Chondrocyte (in vitro differentiated cells): ENCODE data around the gene POU3F3. TPM values are rescaled to one million over a fixed set of nuclear protein-coding genes. Genes with fewer than 3 reads are reported as not detected.

Source experiments
- DNase-seq: peaks from one replicate; pipeline ENCODE4 v3.0.0; 2021; ENCODE audit warnings: mixed read lengths, low spot score
- H3K27ac Mint-ChIP-seq: one replicate; pipeline ENCODE4 v1.8.0; 2021; ENCODE audit warnings: mild to moderate bottlenecking, moderate library complexity, mixed read lengths; ENCODE audit not compliant: unreplicated experiment
- H3K27me3 Mint-ChIP-seq: 2 replicates; pipeline ENCODE4 v1.8.0; 2021; ENCODE audit warnings: low read depth, mixed read lengths
- H3K36me3 Mint-ChIP-seq: 2 replicates; pipeline ENCODE4 v1.8.0; 2021; ENCODE audit warnings: low read depth, mixed read lengths
- H3K4me1 Mint-ChIP-seq: 2 replicates; pipeline ENCODE4 v1.8.0; 2021; ENCODE audit warnings: low read depth, mild to moderate bottlenecking, mixed read lengths
- H3K4me3 Mint-ChIP-seq: one replicate; pipeline ENCODE4 v1.8.0; 2021; ENCODE audit warnings: mild to moderate bottlenecking, moderate library complexity, mixed read lengths; ENCODE audit not compliant: unreplicated experiment
- H3K9me3 Mint-ChIP-seq: 2 replicates; pipeline ENCODE4 v1.8.0; 2021; ENCODE audit warnings: low read depth, mixed read lengths
- CTCF ChIP-seq: fragments of 200-600 bp; sonication (generic); IDR thresholded peaks from 2 replicates; pipeline ENCODE4 v1.5.0; 2021; ENCODE audit warnings: antibody characterized with exemption, mild to moderate bottlenecking, moderate library complexity
- total RNA-seq: library from RNA; stranded (reverse); gene quantifications from 3 replicates; pipeline ENCODE4 v1.2.1, GENCODE V29; 2021

POU3F3 gene
- total RNA-seq, 1 donor from 2014 or later: 7.2 TPM

DNA sequence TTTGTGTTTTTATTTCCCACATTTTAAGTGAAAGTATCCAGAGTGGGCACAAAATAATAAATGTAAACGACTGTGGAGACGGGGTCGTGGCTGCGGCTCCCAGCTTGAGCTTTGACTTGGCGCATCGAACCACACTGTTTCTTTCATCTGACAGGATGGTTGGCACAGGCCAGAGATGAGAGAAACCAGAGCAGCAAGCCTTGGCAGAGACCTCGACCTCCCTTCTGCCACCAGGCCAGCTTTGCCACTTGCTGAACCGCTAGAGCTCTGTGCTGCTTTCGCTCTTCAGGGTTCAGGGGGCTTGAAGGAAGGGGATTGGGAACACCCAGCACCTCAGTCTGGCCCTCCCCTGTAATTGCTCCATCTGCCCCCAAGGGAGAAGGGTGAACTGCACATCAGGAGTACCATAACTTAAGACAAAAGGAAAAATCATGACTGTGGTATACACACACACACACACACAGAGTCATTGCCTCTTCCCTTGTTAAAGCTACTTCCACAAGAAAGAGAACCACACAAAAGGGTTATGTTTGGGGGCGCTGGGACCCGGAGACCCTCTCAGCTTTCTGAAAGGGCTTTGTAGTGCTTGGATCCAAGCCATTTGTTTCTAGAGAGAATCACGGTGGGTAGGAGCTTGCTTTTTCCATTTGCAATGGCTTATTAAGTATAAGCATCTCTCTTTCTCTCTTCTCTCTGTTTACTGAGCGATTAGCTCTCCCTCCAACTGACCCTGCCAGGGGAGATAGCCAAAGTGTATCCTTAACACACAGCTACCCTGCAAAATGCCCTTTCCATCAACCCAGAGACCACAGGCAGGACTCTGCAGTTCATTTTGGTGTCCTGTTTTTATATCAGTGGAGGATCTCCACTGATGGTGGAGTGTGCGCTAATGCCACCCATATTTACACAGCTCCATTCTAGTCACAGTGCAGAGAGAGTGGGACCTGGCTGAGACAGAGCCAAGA lies 23.0 kb downstream of the POU3F3 start:
- DNase-seq: no peak
- no peak for TF ChIP-seq CTCF
- no peak overlapping the region for H3K4me3 Mint-ChIP-seq
- H3K27ac Mint-ChIP-seq: no peak overlapping the region
- H3K27me3 Mint-ChIP-seq: peaks cover 13% of the 10 kb centered on the region
- peaks cover 2% of the 10 kb centered on the region for H3K36me3 Mint-ChIP-seq
- H3K4me1 Mint-ChIP-seq: peaks cover 13% of the 10 kb centered on the region
- no peaks in the 10 kb centered on the region for H3K9me3 Mint-ChIP-seq

GRCh38 chr2:104878863-104879512 lies 25.1 kb downstream of the POU3F3 start:
- TF ChIP-seq CTCF: no peak
- no peak overlapping the region for H3K4me3 Mint-ChIP-seq
- peaks cover 2% of the 10 kb centered on the region for H3K36me3 Mint-ChIP-seq
- H3K27ac Mint-ChIP-seq: no peak overlapping the region
- no peaks in the 10 kb centered on the region for H3K9me3 Mint-ChIP-seq
- H3K4me1 Mint-ChIP-seq: no peaks in the 10 kb centered on the region
- peaks cover 18% of the 10 kb centered on the region for H3K27me3 Mint-ChIP-seq
- no peak for DNase-seq

DNA sequence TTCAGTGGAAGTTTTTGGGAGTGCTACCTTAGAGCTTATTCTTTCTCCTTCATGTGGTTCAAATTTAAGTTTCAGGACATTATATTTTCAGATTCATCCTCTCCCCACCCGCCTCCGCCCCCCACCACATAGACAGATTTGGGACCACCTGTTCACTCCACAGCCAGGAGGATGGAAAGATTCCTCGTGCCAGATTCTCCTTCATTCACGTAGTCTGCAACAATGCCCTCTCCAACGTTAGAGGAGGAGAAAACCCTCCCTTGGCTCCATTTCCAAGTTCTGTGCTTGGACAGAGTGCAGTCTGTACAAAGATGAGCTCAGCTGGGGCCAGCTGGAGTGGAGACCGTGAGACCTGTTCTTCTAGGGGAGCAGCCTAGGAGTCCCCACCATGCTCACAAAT lies 26.2 kb downstream of the POU3F3 start:
- Mint-ChIP-seq H3K4me1 (no peaks in the 10 kb centered on the region), H3K36me3 (peaks cover 2% of the 10 kb centered on the region), H3K27ac (no peak overlapping the region), H3K4me3 (no peak overlapping the region), H3K9me3 (no peaks in the 10 kb centered on the region), H3K27me3 (peaks cover 22% of the 10 kb centered on the region)
- DNase-seq: no peak
- no peak for TF ChIP-seq CTCF

- Mint-ChIP-seq H3K36me3 (peaks cover 2% of the 10 kb centered on the region), H3K27me3 (peaks cover 22% of the 10 kb centered on the region), H3K27ac (no peak overlapping the region), H3K9me3 (no peaks in the 10 kb centered on the region), H3K4me3 (no peak overlapping the region), H3K4me1 (no peaks in the 10 kb centered on the region)
- TF ChIP-seq CTCF: no peak
- DNase-seq: no peak
Observed at GRCh38 chr2:104883357-104883756, 29.4 kb downstream of the POU3F3 start.

DNA sequence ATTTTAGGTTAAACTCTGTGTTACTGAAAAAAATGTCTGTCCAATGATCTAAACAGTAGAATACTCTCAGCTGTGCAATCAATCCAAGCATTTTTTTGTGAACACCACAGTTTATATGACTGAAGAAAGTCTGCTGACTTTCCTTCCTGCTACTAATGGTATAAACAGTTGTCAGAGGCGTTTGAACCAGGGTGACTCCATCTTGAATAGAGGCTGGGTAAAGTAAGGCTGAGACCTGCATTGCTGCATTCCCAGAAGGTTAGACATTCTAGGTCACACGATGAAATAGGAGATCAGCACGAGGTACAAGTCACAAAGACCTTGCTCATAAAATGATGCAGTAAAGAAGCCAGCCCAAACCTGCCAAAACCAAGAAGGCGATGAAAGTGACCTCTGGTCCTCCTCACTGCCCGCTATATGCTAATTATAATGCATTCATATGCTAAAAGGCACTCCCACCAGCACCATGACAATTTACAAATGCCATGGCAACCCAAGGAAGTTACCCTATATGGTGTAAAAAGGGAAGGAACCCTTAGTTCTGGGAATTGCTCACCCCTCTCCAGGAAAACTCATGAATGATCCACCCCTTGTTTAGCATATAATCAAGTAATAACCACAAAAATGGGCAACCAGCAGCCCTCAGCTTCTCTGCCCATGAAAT lies 31.3 kb downstream of the POU3F3 start:
- Mint-ChIP-seq H3K36me3 (no peaks in the 10 kb centered on the region), H3K27me3 (peaks cover 19% of the 10 kb centered on the region), H3K4me1 (no peaks in the 10 kb centered on the region), H3K27ac (no peak overlapping the region), H3K9me3 (no peaks in the 10 kb centered on the region), H3K4me3 (no peak overlapping the region)
- no peak for TF ChIP-seq CTCF
- no peak for DNase-seq
